SK-N-SH treated with all-trans-retinoic acid at 6 μM for 48 hours (cell line): ENCODE measurements around the gene CSTB.

ENCODE experiments used
- BACH2 ChIP-seq: fragments of 250-450 bp; sonication (Bioruptor Pico); IDR thresholded peaks from 2 replicates; pipeline ENCODE4 v1.9.0; 2021; ENCODE audit warnings: mild to moderate bottlenecking, borderline replicate concordance
- ESRRG ChIP-seq: fragments of 250-450 bp; sonication (Bioruptor Pico); IDR thresholded peaks from 2 replicates; pipeline ENCODE4 v1.6.1; 2021; ENCODE audit warnings: mild to moderate bottlenecking
- PATZ1 ChIP-seq: fragments of 250-450 bp; sonication (Bioruptor Pico); IDR thresholded peaks from 2 replicates; pipeline ENCODE4 v1.8.0; 2020; ENCODE audit warnings: mild to moderate bottlenecking, moderate library complexity, borderline replicate concordance
- POU6F1 ChIP-seq: fragments of 250-450 bp; sonication (Bioruptor Pico); IDR thresholded peaks from 2 replicates; pipeline ENCODE4 v1.8.0; 2021; ENCODE audit warnings: low read depth, mild to moderate bottlenecking, moderate library complexity, borderline replicate concordance
- RARB ChIP-seq: fragments of 250-450 bp; sonication (Bioruptor Pico); IDR thresholded peaks from 2 replicates; pipeline ENCODE4 v1.8.0; 2021; ENCODE audit warnings: mild to moderate bottlenecking, moderate library complexity
- TSHZ2 ChIP-seq: fragments of 250-450 bp; sonication (Bioruptor Pico); IDR thresholded peaks from 2 replicates; pipeline ENCODE4 v1.5.0; 2020; ENCODE audit warnings: mild to moderate bottlenecking, moderate library complexity
- ZNF565 ChIP-seq: fragments of 450-650 bp; formaldehyde crosslinking; conservative IDR thresholded peaks from 2 replicates; pipeline ENCODE4 v1.5.0; 2020; ENCODE audit warnings: low read depth, mild to moderate bottlenecking, moderate library complexity

- TF ChIP-seq TSHZ2 (CRISPR knock-in tag), result no peak
- no peak for TF ChIP-seq POU6F1 (CRISPR knock-in tag)
- no peak for TF ChIP-seq PATZ1 (CRISPR knock-in tag)
- no peak for TF ChIP-seq ZNF565 (CRISPR knock-in tag)
- no peak for TF ChIP-seq ESRRG
- no peak for TF ChIP-seq BACH2 (CRISPR knock-in tag)
- no peak for TF ChIP-seq RARB
Measured at GRCh38 chr21:43766734-43767497, 9.2 kb downstream of the CSTB start.
